ENCODE data around the gene SLAMF1. TPM values are rescaled to one million over a fixed set of nuclear protein-coding genes. Genes with fewer than 3 reads are reported as not detected.

SLAMF1 gene
- total and polyA plus RNA-seq, 2 of the 13 experiments (the other 11 are each of a cell fraction or from before 2014, with no cell fraction given), result not detected

DNA sequence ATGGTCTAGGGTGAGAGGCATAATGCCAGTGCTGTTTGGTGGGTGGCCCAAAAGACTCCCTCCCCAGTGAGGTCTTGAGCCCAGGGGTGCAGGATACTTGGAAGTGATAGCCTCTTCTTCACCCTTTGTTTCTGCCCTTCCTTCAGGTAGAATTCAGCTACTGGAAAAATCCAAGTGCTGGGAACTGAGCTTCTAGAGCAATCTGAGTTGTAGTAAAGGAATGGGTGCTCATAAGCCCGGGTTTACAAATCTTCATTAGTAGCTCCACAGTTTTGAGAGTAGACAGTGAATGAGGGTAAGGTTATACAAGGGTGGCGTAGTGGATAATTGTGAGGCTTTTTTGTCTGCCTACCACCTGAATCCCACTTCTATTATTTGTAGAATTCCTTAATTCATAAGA is 38.3 kb downstream of the SLAMF1 start (continued):
- TF ChIP-seq, protein P1, sequence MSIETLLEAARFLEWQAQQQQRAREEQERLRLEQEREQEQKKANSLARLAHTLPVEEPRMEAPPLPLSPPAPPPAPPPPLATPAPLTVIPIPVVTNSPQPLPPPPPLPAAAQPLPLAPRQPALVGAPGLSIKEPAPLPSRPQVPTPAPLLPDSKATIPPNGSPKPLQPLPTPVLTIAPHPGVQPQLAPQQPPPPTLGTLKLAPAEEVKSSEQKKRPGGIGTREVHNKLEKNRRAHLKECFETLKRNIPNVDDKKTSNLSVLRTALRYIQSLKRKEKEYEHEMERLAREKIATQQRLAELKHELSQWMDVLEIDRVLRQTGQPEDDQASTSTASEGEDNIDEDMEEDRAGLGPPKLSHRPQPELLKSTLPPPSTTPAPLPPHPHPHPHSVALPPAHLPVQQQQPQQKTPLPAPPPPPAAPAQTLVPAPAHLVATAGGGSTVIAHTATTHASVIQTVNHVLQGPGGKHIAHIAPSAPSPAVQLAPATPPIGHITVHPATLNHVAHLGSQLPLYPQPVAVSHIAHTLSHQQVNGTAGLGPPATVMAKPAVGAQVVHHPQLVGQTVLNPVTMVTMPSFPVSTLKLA (IDR thresholded peaks at IDR 0.05), result no peak
- no peak for TF ChIP-seq GATAD2A (CRISPR knock-in tag; IDR thresholded peaks at IDR 0.05)

DNA sequence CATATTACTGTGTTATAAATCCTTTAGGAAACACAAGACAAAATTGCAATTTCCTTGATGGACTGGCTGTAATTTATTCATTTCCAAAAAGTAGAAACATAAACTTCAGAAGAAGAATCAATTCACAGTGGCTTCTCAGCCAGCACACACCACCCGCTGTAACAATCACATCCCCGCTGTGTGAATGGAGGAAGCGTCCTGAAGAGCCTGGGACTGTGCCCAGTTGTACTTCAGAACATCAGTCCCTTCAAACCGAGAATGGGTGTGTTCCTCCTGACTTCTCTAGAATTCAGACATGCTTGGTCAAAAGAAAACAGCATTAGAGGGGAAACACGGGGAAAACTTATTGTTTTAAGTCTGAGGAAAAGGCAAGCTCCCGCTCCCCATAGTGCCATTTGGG is 38.8 kb downstream of the SLAMF1 start:
- no peaks in the 10 kb centered on the region for H3K79me2 ChIP-seq (ENCODE audit: insufficient read depth, low read length)
- no TSS peak for BruUV-seq (replicated peaks)
- in situ Hi-C loops (cut with HindIII; ENCODE audit: extremely low pct_ligation_motif_present, low pct_unique_long_range_greater_than_20kb) (loop anchor here (5.0 kb wide), 2 partner anchors 116 to 181 kb away; no protein-coding TSS in a partner anchor), intact Hi-C loops (cut with micrococcal nuclease; ENCODE audit: unreplicated experiment) (no loop called here)
- no peak for ATAC-seq
- FAIRE-seq, result no peak
- no peaks in the 10 kb centered on the region for H4K20me1 ChIP-seq (ENCODE audit: insufficient read depth, low read length)
- no peak overlapping the region for H3K27ac ChIP-seq (ENCODE audit: extremely low read length, insufficient read depth, low read length)
- 33% methylated on average over 6 of the region's 6 CpGs for WGBS (ENCODE audit: low lambda C conversion rate)
- ChIA-PET CTCF (ENCODE audit: low intra/inter-chr PET ratio, low total read pairs) (interaction anchor here (2.4 to 3.3 kb wide), 2 partner anchors 113 to 179 kb away, joined by 21 to 37 read pairs; no protein-coding TSS in a partner anchor), POLR2A (no interaction called here)
- H3K36me3 ChIP-seq (replicated peaks in 1 of 2; ENCODE audit: control insufficient read depth in 1 of 2, insufficient read depth in 2 of 2, low read length in 2 of 2), result no peaks in the 10 kb centered on the region
- no peak overlapping the region for H3K9ac ChIP-seq (ENCODE audit: insufficient read depth, low read depth, low read length)
- no peak overlapping the region for H3K4me3 ChIP-seq (replicated peaks in 1 of 3; ENCODE audit: insufficient read depth in 1 of 3, low read depth in 2 of 3, low read length in 3 of 3)
- no peak overlapping the region for H3K4me2 ChIP-seq (ENCODE audit: low read depth, low read length)
- TF ChIP-seq ARNT2 (CRISPR knock-in tag; IDR thresholded peaks at IDR 0.05; ENCODE audit: low read depth), result no peak
- DNase-seq (ENCODE audit: low spot score), result no peak
- H3K9me3 ChIP-seq (ENCODE audit: low read length), result no peaks in the 10 kb centered on the region
- peaks cover 0 to 5% of the 10 kb centered on the region in 2 experiments; a peak in 2 of 5 replicates for H3K27me3 ChIP-seq (ENCODE audit: control insufficient read depth in 1 of 2, insufficient read depth in 2 of 2, low read length in 2 of 2)
- no peaks in the 10 kb centered on the region for H3K4me1 ChIP-seq (ENCODE audit: insufficient read depth, low read length)
- no peak overlapping the region for H2AFZ ChIP-seq (ENCODE audit: low read length)

DNA sequence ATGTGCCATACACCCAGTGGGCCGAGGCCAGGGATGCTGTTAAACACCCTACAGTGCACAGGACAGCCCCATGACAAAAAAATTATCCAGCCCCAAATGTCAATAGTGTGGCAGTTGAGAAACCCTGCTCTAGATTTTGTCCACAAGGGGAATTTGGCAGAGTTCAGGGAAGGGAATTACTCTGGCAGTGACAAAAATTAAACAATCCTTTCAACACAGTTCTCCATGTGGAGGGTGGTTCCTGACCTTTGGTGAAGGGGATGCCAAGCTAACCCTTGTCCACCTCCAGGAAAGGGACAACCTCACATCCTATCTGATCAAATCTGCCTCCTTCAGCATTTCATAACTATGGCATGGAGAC is 39.2 kb downstream of the SLAMF1 start:
- BruUV-seq (replicated peaks), result no TSS peak
- H3K27me3 ChIP-seq (ENCODE audit: control insufficient read depth in 1 of 2, insufficient read depth in 2 of 2, low read length in 2 of 2), result peaks cover 0 to 4% of the 10 kb centered on the region in 2 experiments; a peak in 2 of 5 replicates
- intact Hi-C loops (cut with micrococcal nuclease; ENCODE audit: unreplicated experiment), result loop anchor here (1.0 to 2.0 kb wide), 3 partner anchors 63 to 179 kb away; no protein-coding TSS in a partner anchor
- no peaks in the 10 kb centered on the region for H4K20me1 ChIP-seq (ENCODE audit: insufficient read depth, low read length)
- no peak for ATAC-seq
- TF ChIP-seq MEIS1 (CRISPR knock-in tag; IDR thresholded peaks at IDR 0.05; ENCODE audit: borderline replicate concordance) (no peak), ZNF562 (CRISPR knock-in tag; IDR thresholded peaks at IDR 0.05; ENCODE audit: borderline replicate concordance) (no peak), HDAC1 (CRISPR knock-in tag; IDR thresholded peaks at IDR 0.05) (no peak), ZNF670 (CRISPR knock-in tag; IDR thresholded peaks at IDR 0.05; ENCODE audit: borderline replicate concordance) (no peak)
- TF ChIP-seq, protein P2, sequence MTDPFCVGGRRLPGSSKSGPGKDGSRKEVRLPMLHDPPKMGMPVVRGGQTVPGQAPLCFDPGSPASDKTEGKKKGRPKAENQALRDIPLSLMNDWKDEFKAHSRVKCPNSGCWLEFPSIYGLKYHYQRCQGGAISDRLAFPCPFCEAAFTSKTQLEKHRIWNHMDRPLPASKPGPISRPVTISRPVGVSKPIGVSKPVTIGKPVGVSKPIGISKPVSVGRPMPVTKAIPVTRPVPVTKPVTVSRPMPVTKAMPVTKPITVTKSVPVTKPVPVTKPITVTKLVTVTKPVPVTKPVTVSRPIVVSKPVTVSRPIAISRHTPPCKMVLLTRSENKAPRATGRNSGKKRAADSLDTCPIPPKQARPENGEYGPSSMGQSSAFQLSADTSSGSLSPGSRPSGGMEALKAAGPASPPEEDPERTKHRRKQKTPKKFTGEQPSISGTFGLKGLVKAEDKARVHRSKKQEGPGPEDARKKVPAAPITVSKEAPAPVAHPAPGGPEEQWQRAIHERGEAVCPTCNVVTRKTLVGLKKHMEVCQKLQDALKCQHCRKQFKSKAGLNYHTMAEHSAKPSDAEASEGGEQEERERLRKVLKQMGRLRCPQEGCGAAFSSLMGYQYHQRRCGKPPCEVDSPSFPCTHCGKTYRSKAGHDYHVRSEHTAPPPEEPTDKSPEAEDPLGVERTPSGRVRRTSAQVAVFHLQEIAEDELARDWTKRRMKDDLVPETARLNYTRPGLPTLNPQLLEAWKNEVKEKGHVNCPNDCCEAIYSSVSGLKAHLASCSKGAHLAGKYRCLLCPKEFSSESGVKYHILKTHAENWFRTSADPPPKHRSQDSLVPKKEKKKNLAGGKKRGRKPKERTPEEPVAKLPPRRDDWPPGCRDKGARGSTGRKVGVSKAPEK (CRISPR knock-in tag; IDR thresholded peaks at IDR 0.05; ENCODE audit: borderline replicate concordance), result no peak
- H3K4me3 ChIP-seq (replicated peaks in 1 of 3; ENCODE audit: insufficient read depth in 1 of 3, low read depth in 2 of 3, low read length in 3 of 3), result no peak overlapping the region
- no peak overlapping the region for H3K4me2 ChIP-seq (ENCODE audit: low read depth, low read length)
- ChIA-PET POLR2A (no interaction called here), CTCF (ENCODE audit: low intra/inter-chr PET ratio, low total read pairs) (interaction anchor here (0.6 to 3.3 kb wide), 3 partner anchors 113 to 179 kb away, joined by 3 to 37 read pairs (median 21); no protein-coding TSS in a partner anchor)
- H3K9ac ChIP-seq (ENCODE audit: insufficient read depth, low read depth, low read length), result no peak overlapping the region
- WGBS (ENCODE audit: low lambda C conversion rate), result 0% methylated on average over 1 of the region's 1 CpG
- DNase-seq (ENCODE audit: low spot score), result no peak
- H3K79me2 ChIP-seq (ENCODE audit: insufficient read depth, low read length), result no peaks in the 10 kb centered on the region
- H3K27ac ChIP-seq (ENCODE audit: extremely low read length, insufficient read depth, low read length), result no peak overlapping the region
- in situ Hi-C loops (cut with HindIII; ENCODE audit: extremely low pct_ligation_motif_present, low pct_unique_long_range_greater_than_20kb), result loop anchor here (5.0 kb wide), 2 partner anchors 115 to 180 kb away; no protein-coding TSS in a partner anchor
- H3K9me3 ChIP-seq (ENCODE audit: low read length), result no peaks in the 10 kb centered on the region
- H3K4me1 ChIP-seq (ENCODE audit: insufficient read depth, low read length), result no peaks in the 10 kb centered on the region
- no peak overlapping the region for H2AFZ ChIP-seq (ENCODE audit: low read length)
- no peak for FAIRE-seq
- no peaks in the 10 kb centered on the region for H3K36me3 ChIP-seq (replicated peaks in 1 of 2; ENCODE audit: control insufficient read depth in 1 of 2, insufficient read depth in 2 of 2, low read length in 2 of 2)
